H1 (cell line): ENCODE data around the gene GGA2. TPM values are rescaled to one million over a fixed set of nuclear protein-coding genes. Genes with fewer than 3 reads are reported as not detected.

Experiments
- CTCF ChIA-PET: fragments of 300-600 bp; sonication (Branson Sonifier 250); formaldehyde crosslinking; loops from one replicate; lab custom pipeline; 2021; ENCODE audit not compliant: partially characterized antibody; lab: Charles Lee
- POLR2A ChIA-PET: fragments of 300-600 bp; sonication (Branson Sonifier 250); formaldehyde crosslinking; loops from one replicate; lab custom pipeline; 2021; ENCODE audit warnings: inconsistent platforms; ENCODE audit not compliant: partially characterized antibody; lab: Charles Lee
- DNase-seq, 2 experiments: peaks; one replicate each; pipeline versions ENCODE4 v3.0.0 to v3.0.0-alpha.2; 2010 to 2022; ENCODE audit warnings: low spot score in 2 of 2, low read depth in 1 of 2, mixed read lengths in 1 of 2
- FAIRE-seq: peaks from 2 replicates; lab custom pipeline; 2011; peaks lifted over from hg19 to GRCh38; lab: Jason Lieb, UNC
- H2AFZ ChIP-seq: 2 replicates; pipeline ENCODE4 v1.8.1; 2012; ENCODE audit warnings: low read length, inconsistent platforms
- H2AK5ac ChIP-seq: 2 replicates; pipeline ENCODE4 v1.6.1; 2013; ENCODE audit warnings: low read depth, low read length
- H2BK120ac ChIP-seq: replicated peaks from 2 replicates; pipeline ENCODE3; 2013; ENCODE audit warnings: low read depth, low read length, inconsistent platforms
- H2BK12ac ChIP-seq: 2 replicates; pipeline ENCODE4 v1.6.1; 2013; ENCODE audit warnings: low read depth, low read length
- H2BK15ac ChIP-seq: 2 replicates; pipeline ENCODE4 v1.6.1; 2013; ENCODE audit warnings: low read length
- H2BK20ac ChIP-seq: 2 replicates; pipeline ENCODE4 v1.6.1; 2013; ENCODE audit warnings: low read length
- H2BK5ac ChIP-seq: 2 replicates; pipeline ENCODE4 v1.6.1; 2013; ENCODE audit warnings: low read depth, low read length
- H3K14ac ChIP-seq: 2 replicates; pipeline ENCODE4 v1.6.1; 2013; ENCODE audit warnings: inconsistent platforms; ENCODE audit not compliant: insufficient read length
- H3K18ac ChIP-seq: 2 replicates; pipeline ENCODE4 v1.6.1; 2013; ENCODE audit warnings: low read length; ENCODE audit errors: extremely low read depth
- H3K23ac ChIP-seq: 2 replicates; pipeline ENCODE4 v1.6.1; 2013; ENCODE audit warnings: inconsistent platforms; ENCODE audit not compliant: insufficient read length
- H3K23me2 ChIP-seq: 2 replicates; pipeline ENCODE4 v1.6.1; 2013; ENCODE audit warnings: low read depth, low read length
- H3K27ac ChIP-seq: 2 replicates; pipeline ENCODE4 v1.6.1; 2011; ENCODE audit warnings: low read depth, low read length, inconsistent platforms
- H3K27me3 ChIP-seq, 4 experiments: replicated peaks in 1 of 4; 1 replicate in 1 of 4; 2 replicates in 3 of 4; pipeline versions ENCODE4 v1.6.1 to v1.8.1; 2011 to 2013; ENCODE audit warnings: low read length in 3 of 4, mild to moderate bottlenecking in 3 of 4, inconsistent platforms in 2 of 4, mixed read lengths in 2 of 4, moderate library complexity in 1 of 4; ENCODE audit not compliant: control insufficient read depth in 3 of 4, insufficient read depth in 3 of 4; ENCODE audit errors: extremely low read depth in 1 of 4
- H3K36me3 ChIP-seq, 4 experiments: 2 replicates each; pipeline versions ENCODE4 v1.6.1 to v1.8.1; 2011 to 2013; ENCODE audit warnings: mild to moderate bottlenecking in 4 of 4, low read length in 3 of 4, moderate library complexity in 2 of 4, control low read depth in 1 of 4, inconsistent platforms in 1 of 4; ENCODE audit not compliant: insufficient read depth in 4 of 4, control insufficient read depth in 2 of 4
- H3K4ac ChIP-seq: replicated peaks from 2 replicates; pipeline ENCODE3; 2013; ENCODE audit warnings: low read length, low read depth, mixed read lengths, inconsistent platforms; ENCODE audit not compliant: insufficient read length
- H3K4me1 ChIP-seq, 4 experiments: replicated peaks in 1 of 4; 1 replicate in 1 of 4; 2 replicates in 3 of 4; pipeline versions ENCODE4 v1.6.1 to v1.8.1; 2011 to 2013; ENCODE audit warnings: low read length in 3 of 4, inconsistent platforms in 2 of 4, mixed read lengths in 1 of 4; ENCODE audit not compliant: insufficient read depth in 4 of 4, control insufficient read depth in 3 of 4
- H3K4me2 ChIP-seq, 2 experiments: 2 replicates each; pipeline versions ENCODE4 v1.6.1 to v1.8.1; 2011 to 2013; ENCODE audit warnings: low read depth in 2 of 2, low read length in 2 of 2, control low read depth in 1 of 2, inconsistent platforms in 1 of 2, mild to moderate bottlenecking in 1 of 2; ENCODE audit not compliant: insufficient read depth in 1 of 2
- H3K4me3 ChIP-seq, 4 experiments: fragments of 200-600, 300-600 bp in 1 of 4; sonication (generic), shearing (Covaris generic), sonication (Bioruptor Twin) in 1 of 4; 2 replicates each; pipeline versions ENCODE4 v1.5.1 to v1.8.1; 2011 to 2016; ENCODE audit warnings: low read length in 4 of 4, low read depth in 3 of 4, control low read depth in 2 of 4, inconsistent platforms in 2 of 4, mild to moderate bottlenecking in 2 of 4, mixed read lengths in 1 of 4, moderate library complexity in 1 of 4; ENCODE audit not compliant: insufficient read depth in 2 of 4; ENCODE audit errors: extremely low read depth in 1 of 4
- H3K56ac ChIP-seq: replicated peaks from 2 replicates; pipeline ENCODE3; 2013; ENCODE audit warnings: low read depth, mild to moderate bottlenecking, mixed read lengths, low read length, inconsistent platforms; ENCODE audit not compliant: insufficient read length
- H3K79me1 ChIP-seq: 2 replicates; pipeline ENCODE4 v1.6.1; 2013; ENCODE audit warnings: low read depth, low read length, control low read depth
- H3K79me2 ChIP-seq, 2 experiments: 2 replicates each; pipeline versions ENCODE4 v1.6.1 to v1.8.1; 2012 to 2013; ENCODE audit warnings: low read length in 2 of 2, mild to moderate bottlenecking in 2 of 2, inconsistent platforms in 1 of 2; ENCODE audit not compliant: insufficient read depth in 2 of 2, control insufficient read depth in 1 of 2
- H3K9ac ChIP-seq, 4 experiments: replicated peaks in 1 of 4; 1 replicate in 1 of 4; 2 replicates in 3 of 4; pipeline versions ENCODE4 v1.6.1 to v1.8.1; 2011 to 2013; ENCODE audit warnings: low read depth in 3 of 4, low read length in 3 of 4, control low read depth in 2 of 4, mild to moderate bottlenecking in 2 of 4, moderate library complexity in 2 of 4, inconsistent platforms in 1 of 4; ENCODE audit errors: extremely low read depth in 1 of 4
- H3K9me3 ChIP-seq, 2 experiments: 2 replicates each; pipeline versions ENCODE4 v1.6.1 to v1.8.1; 2012 to 2013; ENCODE audit warnings: mild to moderate bottlenecking in 2 of 2, moderate library complexity in 2 of 2, control low read depth in 1 of 2, inconsistent platforms in 1 of 2, low read depth in 1 of 2, low read length in 1 of 2, mixed read lengths in 1 of 2; ENCODE audit not compliant: insufficient read depth in 2 of 2
- H4K20me1 ChIP-seq, 2 experiments: replicated peaks in 1 of 2; 2 replicates each; pipeline versions ENCODE3 to v1.8.1; 2011 to 2013; ENCODE audit warnings: inconsistent platforms in 2 of 2, low read length in 2 of 2, mild to moderate bottlenecking in 1 of 2; ENCODE audit not compliant: insufficient read depth in 2 of 2, control insufficient read depth in 1 of 2
- H4K5ac ChIP-seq: 2 replicates; pipeline ENCODE4 v1.6.1; 2013; ENCODE audit warnings: low read length, low read depth, mixed read lengths, inconsistent platforms; ENCODE audit not compliant: insufficient read length
- H4K8ac ChIP-seq: 2 replicates; pipeline ENCODE4 v1.8.0; 2013; ENCODE audit warnings: mild to moderate bottlenecking, moderate library complexity, low read length, inconsistent platforms; ENCODE audit not compliant: insufficient read depth; ENCODE audit errors: extremely low read depth
- H4K91ac ChIP-seq: replicated peaks from 2 replicates; pipeline ENCODE3; 2013; ENCODE audit warnings: low read length, mixed read lengths, inconsistent platforms; ENCODE audit not compliant: insufficient read length
- CHD2 ChIP-seq: IDR thresholded peaks from 2 replicates; pipeline ENCODE4 v1.6.1; 2012; ENCODE audit warnings: low read length, improper control_type of control experiment
- EZH2 ChIP-seq: fragments of 200-600 bp; sonication (generic); IDR thresholded peaks from 2 replicates; pipeline ENCODE4 v1.7.1; 2012; ENCODE audit warnings: low read depth, mild to moderate bottlenecking, moderate library complexity, low read length, inconsistent platforms; ENCODE audit not compliant: severe bottlenecking
- GABPA ChIP-seq: IDR thresholded peaks from 2 replicates; pipeline ENCODE4 v1.6.1; 2011; ENCODE audit warnings: mild to moderate bottlenecking, low read length, moderate library complexity, borderline replicate concordance; ENCODE audit not compliant: insufficient read depth
- HDAC6 ChIP-seq: IDR thresholded peaks from one replicate; pipeline ENCODE4 v1.7.1; 2012; ENCODE audit warnings: low read depth, mild to moderate bottlenecking, inconsistent platforms, low read length, moderate library complexity
- NANOG ChIP-seq: IDR thresholded peaks from 2 replicates; pipeline ENCODE4 v1.6.1; 2011; ENCODE audit warnings: low read length, low read depth, mild to moderate bottlenecking, inconsistent platforms; ENCODE audit not compliant: insufficient read depth, poor library complexity, severe bottlenecking
- POU5F1 ChIP-seq: IDR thresholded peaks from 2 replicates; pipeline ENCODE4 v1.6.1; 2011; ENCODE audit warnings: low read depth, mild to moderate bottlenecking, low read length, moderate library complexity
- SIN3A ChIP-seq, 2 experiments: IDR thresholded peaks in 1 of 2; conservative IDR thresholded peaks in 1 of 2; 2 replicates each; pipeline ENCODE4 v1.6.1; 2011 to 2012; ENCODE audit warnings: low read length in 2 of 2, improper control_type of control experiment in 1 of 2, low read depth in 1 of 2, mild to moderate bottlenecking in 1 of 2
- SIRT6 ChIP-seq: IDR thresholded peaks from one replicate; pipeline ENCODE4 v1.7.1; 2012; ENCODE audit warnings: low read length, inconsistent platforms
- SP1 ChIP-seq: IDR thresholded peaks from 2 replicates; pipeline ENCODE4 v1.6.1; 2011; ENCODE audit warnings: low read depth, low read length
- SP2 ChIP-seq: IDR thresholded peaks from 2 replicates; pipeline ENCODE4 v1.6.1; 2012; ENCODE audit warnings: mild to moderate bottlenecking, low read length, inconsistent platforms
- TBP ChIP-seq: IDR thresholded peaks from 2 replicates; pipeline ENCODE4 v1.6.1; 2011; ENCODE audit warnings: low read depth, low read length, improper control_type of control experiment
- TCF12 ChIP-seq: IDR thresholded peaks from 2 replicates; pipeline ENCODE4 v1.6.1; 2011; ENCODE audit warnings: low read depth, mild to moderate bottlenecking, low read length
- YY1 ChIP-seq: IDR thresholded peaks from 2 replicates; pipeline ENCODE4 v1.6.1; 2011; ENCODE audit warnings: low read depth, mild to moderate bottlenecking, low read length
- ZNF274 ChIP-seq: IDR thresholded peaks from 2 replicates; pipeline ENCODE4 v1.7.0; 2012; ENCODE audit warnings: low read length, borderline replicate concordance; ENCODE audit errors: extremely low read depth
- WGBS, 2 experiments: shearing (Covaris generic) in 1 of 2; methylation state at CpG; one replicate each; pipeline versions ENCODE4 v1.1.6 to v1.1.7; 2013 to 2015; ENCODE audit warnings: low lambda C conversion rate in 2 of 2, mixed read lengths in 2 of 2, inconsistent platforms in 1 of 2, low coverage in 1 of 2, missing lambda C conversion rate in 1 of 2; ENCODE audit not compliant: insufficient replicate concordance in 2 of 2, insufficient coverage in 1 of 2, insufficient read length in 1 of 2; ENCODE audit errors: extremely low coverage in 1 of 2, missing lambda C conversion rate in 1 of 2; 5-methylcytosine and 5-hydroxymethylcytosine counted together
- polyA plus RNA-seq, 7 experiments: library from polyadenylated mRNA; depleted of rRNA in 3 of 7; stranded (reverse) in 5 of 7; unstranded in 2 of 7; fragments of >200 nt in 5 of 7; fragments of 200-250 nt in 2 of 7; gene quantifications; 1 replicate in 5 of 7; 2 replicates in 1 of 7; 4 replicates in 1 of 7; pipeline versions ENCODE4 v1.2.1 to v1.2.3, GENCODE V29; 2011 to 2013; ENCODE audit warnings: missing spikeins in 2 of 7, mixed read lengths in 2 of 7
- total RNA-seq: library from RNA; stranded (reverse); fragmentation: NEBNext Ultra II Directional; extraction: Animal tissue kit (Norgen Biotek cat#: 25700); gene quantifications from 2 replicates; pipeline ENCODE4 v1.2.1, GENCODE V29; 2021
- TF ChIP-seq, protein P1 (sequence below): IDR thresholded peaks from 2 replicates; pipeline ENCODE4 v1.6.1; 2011; ENCODE audit warnings: low read depth, mild to moderate bottlenecking, low read length; ENCODE audit not compliant: insufficient read depth

Gene GGA2
- total and polyA plus RNA-seq, 2 of the 8 experiments (the other 6 are each of a cell fraction or from before 2014, with no cell fraction given) = 65.8 to 114 TPM

- H3K14ac ChIP-seq = no peak overlapping the region
- WGBS, 2 experiments = 95% methylated on average over 7 of the region's 7 CpGs; no CpG with 5 or more reads in 1 of the 2 experiments
- CTCF ChIA-PET = interaction anchor here (1.1 to 5.1 kb wide), 2 partner anchors 17 to 235 kb away, joined by 3 to 34 read pairs; no protein-coding TSS in a partner anchor
- H4K5ac ChIP-seq = no peak overlapping the region
- no peak overlapping the region for H3K23ac ChIP-seq
- no peak overlapping the region for H2BK120ac ChIP-seq
- H2BK15ac ChIP-seq = no peak overlapping the region
- H3K4ac ChIP-seq = no peak overlapping the region
- H3K27me3 ChIP-seq = no peaks in the 10 kb centered on the region
- no peak overlapping the region for H3K56ac ChIP-seq
- H3K79me1 ChIP-seq = no peaks in the 10 kb centered on the region
- H2BK5ac ChIP-seq = no peak overlapping the region
- H3K79me2 ChIP-seq = no peaks in the 10 kb centered on the region
- no peaks in the 10 kb centered on the region for H3K9me3 ChIP-seq
- no peak overlapping the region for H3K9ac ChIP-seq
- H3K36me3 ChIP-seq = peaks cover 0 to 21% (median 4%) of the 10 kb centered on the region in 4 experiments; a peak in 3 of 8 replicates
- H3K23me2 ChIP-seq = no peaks in the 10 kb centered on the region
- H2AK5ac ChIP-seq = no peak overlapping the region
- H3K18ac ChIP-seq = no peak overlapping the region
- H4K91ac ChIP-seq = no peak overlapping the region
- no peak overlapping the region for H2BK20ac ChIP-seq
- POLR2A ChIA-PET = no interaction called here
- peaks cover 0 to 2% (median 0%) of the 10 kb centered on the region in 4 experiments; a peak in 1 of 7 replicates for H3K4me1 ChIP-seq
- H2BK12ac ChIP-seq = no peak overlapping the region
- H3K27ac ChIP-seq = no peak overlapping the region
- no peak for DNase-seq
- H3K4me3 ChIP-seq = no peak overlapping the region
- no peak overlapping the region for H4K8ac ChIP-seq
- H4K20me1 ChIP-seq = peaks cover 0 to 2% of the 10 kb centered on the region in 2 experiments
- H2AFZ ChIP-seq = no peak overlapping the region
- H3K4me2 ChIP-seq = no peak overlapping the region
- FAIRE-seq = no peak
- TF ChIP-seq ZNF274 = no peak
- TF ChIP-seq, protein P1, sequence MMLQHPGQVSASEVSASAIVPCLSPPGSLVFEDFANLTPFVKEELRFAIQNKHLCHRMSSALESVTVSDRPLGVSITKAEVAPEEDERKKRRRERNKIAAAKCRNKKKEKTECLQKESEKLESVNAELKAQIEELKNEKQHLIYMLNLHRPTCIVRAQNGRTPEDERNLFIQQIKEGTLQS = no peak
- no peak for TF ChIP-seq POU5F1
- TF ChIP-seq SIN3A (conservative IDR thresholded peaks at IDR 0.05 in 1 of 2, IDR thresholded peaks at IDR 0.05 in 1 of 2; ENCODE audit: low read depth in 1 of 2, low read length in 2 of 2) = no peak
- TF ChIP-seq TCF12 = no peak
- TF ChIP-seq NANOG = no peak
- TF ChIP-seq TBP = no peak
- TF ChIP-seq YY1 = no peak
- TF ChIP-seq GABPA = no peak
- no peak for TF ChIP-seq SP2
- no peak for TF ChIP-seq SIRT6
- TF ChIP-seq EZH2 = no peak
- no peak for TF ChIP-seq HDAC6
- no peak for TF ChIP-seq SP1
- TF ChIP-seq CHD2 = no peak
Measured at GRCh38 chr16:23416816-23417215, 93.5 kb downstream of the GGA2 start.
